ENCODE measurements around the gene ZBTB42. TPM values are rescaled to one million over a fixed set of nuclear protein-coding genes. Genes with fewer than 3 reads are reported as not detected.

ZBTB42 gene
- total and polyA plus RNA-seq, 2 of the 4 experiments (the other 2 are of a cell fraction) = 1.3 to 2.3 TPM

GRCh38 chr14:104794993-104795780 is 5.7 kb upstream of the ZBTB42 start, which contains the start of gene AKT1:
AKT1 (minus strand) TSS chr14:104795748; CDS start chr14:104792643, 3,105 bp downstream.
- TF ChIP-seq CTCF (conservative IDR thresholded peaks at IDR 0.05; ENCODE audit: low read depth, low read length) (no peak), MAZ (IDR thresholded peaks at IDR 0.05; ENCODE audit: borderline replicate concordance, low read depth, low read length) (peak; percentile 47; the same call in 1 of the 2 replicates), POLR2A (IDR thresholded peaks at IDR 0.05; ENCODE audit: low read depth, low read length) (0 out of 2 replicates have a peak, but pooled peaks have one; percentile 14)
- peak within 1 kb of the TSS; percentile 86 for H3K4ac ChIP-seq (ENCODE audit: low read depth, low read length)
- peak within 1 kb of the TSS; percentile 40; the same call in 1 of the 3 replicates for H2BK15ac ChIP-seq (ENCODE audit: low read depth, low read length)
- peak within 1 kb of the TSS; percentile 1; the same call in 1 of the 2 replicates for H3K18ac ChIP-seq (ENCODE audit: low read depth, low read length)
- H3K4me2 ChIP-seq (ENCODE audit: low read depth, low read length) = peak within 1 kb of the TSS; percentile 73
- peak within 1 kb of the TSS; percentile 85 for H3K14ac ChIP-seq (replicated peaks; ENCODE audit: low read depth, low read length)
- peak within 1 kb of the TSS; percentile 88 for H3K9ac ChIP-seq (ENCODE audit: low read depth, low read length)
- peaks cover 0 to 48% of the 10 kb centered on the region in 2 experiments; a peak in 3 of 4 replicates for H3K79me1 ChIP-seq (ENCODE audit: low read depth in 1 of 2, low read length in 2 of 2)
- H4K20me1 ChIP-seq (ENCODE audit: insufficient read depth, low read length) = peaks cover 47% of the 10 kb centered on the region
- intact Hi-C loops (cut with micrococcal nuclease) (loop anchor here (2.0 kb wide), 1 partner anchor 70 kb away; the partner anchor contains the start of gene CEP170B), dilution Hi-C loops (cut with HindIII; ENCODE audit: low sequenced_read_pairs, unreplicated experiment) (no loop called here), in situ Hi-C loops (cut with MboI; ENCODE audit: low sequenced_read_pairs) (no loop called here)
- peak within 1 kb of the TSS; percentile 99 for H2AK9ac ChIP-seq (replicated peaks; ENCODE audit: low read depth, low read length, poor library complexity)
- H3K4me1 ChIP-seq (ENCODE audit: control insufficient read depth, insufficient read depth, low read length) = peaks cover 28% of the 10 kb centered on the region
- ATAC-seq (ENCODE audit: low read depth) (peak; percentile 72), DNase-seq (no peak)
- ChIA-PET CTCF (no interaction called here), POLR2A (ENCODE audit: unreplicated experiment) (no interaction called here)
- peaks cover 20% of the 10 kb centered on the region; the same call in 1 of the 2 replicates for H3K36me3 ChIP-seq (ENCODE audit: control insufficient read depth, insufficient read depth, low read length)
- H2BK5ac ChIP-seq (ENCODE audit: low read depth, low read length, poor library complexity, severe bottlenecking) = peak within 1 kb of the TSS; percentile 49
- H3K23ac ChIP-seq (ENCODE audit: low read depth, low read length) = peak within 1 kb of the TSS; percentile 90
- peak within 1 kb of the TSS; percentile 91 to 95 for H4K8ac ChIP-seq (ENCODE audit: low read depth in 2 of 2, low read length in 2 of 2)
- H4K5ac ChIP-seq (ENCODE audit: low read depth, low read length) = peak within 1 kb of the TSS; percentile 91
- H3K4me3 ChIP-seq (ENCODE audit: insufficient read depth, low read depth, low read length) = peak within 1 kb of the TSS; percentile 80
- no TSS peak for BruUV-seq (replicated peaks)
- no peaks in the 10 kb centered on the region for H3K9me3 ChIP-seq (ENCODE audit: control insufficient read depth, insufficient read depth, low read length)
- no peak within 1 kb of the TSS for H2BK20ac ChIP-seq (ENCODE audit: low read depth, low read length)
- H2AK5ac ChIP-seq (ENCODE audit: low read depth, low read length) = peak within 1 kb of the TSS; percentile 96
- 0% methylated on average over 81 of the region's 124 CpGs; no CpG with 5 or more reads in 1 of the 2 experiments for WGBS, 2 experiments (ENCODE audit: extremely low coverage in 2 of 2, insufficient read length in 1 of 2)
- H3K27me3 ChIP-seq (ENCODE audit: control insufficient read depth, insufficient read depth, low read length) = no peaks in the 10 kb centered on the region
- peaks cover 10% of the 10 kb centered on the region for H3K9me1 ChIP-seq (ENCODE audit: insufficient read depth, low read length)
- H2BK120ac ChIP-seq (ENCODE audit: low read depth, low read length) = no peak within 1 kb of the TSS; the same call in 1 of the 2 replicates
- peak within 1 kb of the TSS; percentile 98 for H2AFZ ChIP-seq (replicated peaks; ENCODE audit: low read length, poor library complexity)
- H3K27ac ChIP-seq (ENCODE audit: insufficient read depth, low read length) = peak within 1 kb of the TSS; percentile 83
- H3K56ac ChIP-seq (ENCODE audit: extremely low read depth, insufficient read depth, low read length) = peak within 1 kb of the TSS; percentile 70; the same call in 1 of the 2 replicates
- H4K91ac ChIP-seq (ENCODE audit: insufficient read depth, low read depth, low read length) = peak within 1 kb of the TSS; percentile 79
